Thoracic aorta (tissue), 2 donors: Measurements from ENCODE around the gene KDM4E. TPM values are rescaled to one million over a fixed set of nuclear protein-coding genes. Genes with fewer than 3 reads are reported as not detected.

Experiments
- ATAC-seq: fragments of 150-250 bp; one replicate; pipeline ENCODE4 v1.8.0; 2017; ENCODE audit warnings: low read depth; ENCODE audit not compliant: insufficient number of reproducible peaks, low FRiP score
- DNase-seq: peaks from one replicate; pipeline ENCODE4 v3.0.0-alpha.2; 2020; ENCODE audit warnings: low spot score
- H3K27ac ChIP-seq, 2 donors: fragments of 200-600 bp; sonication (generic); 1 replicate in 1 of 2; 2 replicates in 1 of 2; pipeline ENCODE4 v1.5.1; 2016; ENCODE audit warnings: mild to moderate bottlenecking in 2 of 2, moderate library complexity in 2 of 2
- H3K27me3 ChIP-seq: fragments of 200-600 bp; sonication (generic); replicated peaks from 2 replicates; pipeline ENCODE4 v1.6.0; 2016; ENCODE audit warnings: mild to moderate bottlenecking; ENCODE audit not compliant: insufficient read depth
- H3K36me3 ChIP-seq: fragments of 200-600 bp; sonication (generic); one replicate; pipeline ENCODE4 v1.5.1; 2016
- H3K4me1 ChIP-seq, 2 donors: fragments of 200-600 bp; sonication (generic); 1 replicate in 1 of 2; 2 replicates in 1 of 2; pipeline versions ENCODE4 v1.5.1 to v1.6.0; 2016; ENCODE audit warnings: low read depth in 2 of 2, mild to moderate bottlenecking in 1 of 2; ENCODE audit not compliant: control insufficient read depth in 1 of 2
- H3K4me3 ChIP-seq: fragments of 200-600 bp; sonication (generic); 2 replicates; pipeline ENCODE4 v1.5.1; 2016; ENCODE audit warnings: mild to moderate bottlenecking
- H3K9me3 ChIP-seq: fragments of 200-600 bp; sonication (generic); 2 replicates; pipeline ENCODE4 v1.5.1; 2016
- CTCF ChIP-seq: fragments of 200-600 bp; sonication (generic); IDR thresholded peaks from one replicate; pipeline ENCODE4 v1.5.1; 2019; ENCODE audit warnings: antibody characterized with exemption
- total RNA-seq, 2 donors: library from RNA; depleted of rRNA; stranded (reverse); fragments of >200 nt; gene quantifications; one replicate each; pipeline versions ENCODE4 v1.1.0 to v1.2.3, GENCODE V29; 2016

The KDM4E gene
- total RNA-seq, 2 donors from 2014 or later, result not detected

- Histone ChIP-seq H3K4me3 (peak overlapping the region; percentile 83), H3K9me3 (no peaks in the 10 kb centered on the region), H3K27ac (peak overlapping the region; percentile 97 to 99), H3K36me3 (no peaks in the 10 kb centered on the region), H3K4me1 (peaks cover 10 to 19% of the 10 kb centered on the region in 2 donors), H3K27me3 (no peaks in the 10 kb centered on the region)
- DNase-seq (peak; percentile 60), ATAC-seq (peak; percentile 91)
- TF ChIP-seq CTCF, result no peak
These were observed 43.5 kb downstream of the KDM4E start for GRCh38 chr11:95068549-95068948.

GRCh38 chr11:95070471-95070870, 45.4 kb downstream of the KDM4E start:
- H3K4me1 ChIP-seq, result peaks cover 21 to 34% of the 10 kb centered on the region in 2 donors
- no peak overlapping the region for H3K4me3 ChIP-seq
- no peaks in the 10 kb centered on the region for H3K9me3 ChIP-seq
- ATAC-seq (no peak), DNase-seq (no peak)
- TF ChIP-seq CTCF, result no peak
- no peak overlapping the region for H3K27ac ChIP-seq
- H3K36me3 ChIP-seq, result no peaks in the 10 kb centered on the region
- H3K27me3 ChIP-seq, result no peaks in the 10 kb centered on the region

GRCh38 chr11:95072948-95073347, 47.9 kb downstream of the KDM4E start:
- no peak overlapping the region for H3K27ac ChIP-seq
- H3K27me3 ChIP-seq, result no peaks in the 10 kb centered on the region
- DNase-seq (no peak), ATAC-seq (no peak)
- H3K36me3 ChIP-seq, result no peaks in the 10 kb centered on the region
- no peaks in the 10 kb centered on the region for H3K9me3 ChIP-seq
- no peak for TF ChIP-seq CTCF
- no peak overlapping the region for H3K4me3 ChIP-seq
- peaks cover 27 to 51% of the 10 kb centered on the region in 2 donors for H3K4me1 ChIP-seq

- Histone ChIP-seq H3K27ac (peak overlapping the region; percentile 16 to 33), H3K36me3 (no peaks in the 10 kb centered on the region), H3K4me1 (peaks cover 27 to 55% of the 10 kb centered on the region in 2 donors), H3K4me3 (no peak overlapping the region), H3K27me3 (no peaks in the 10 kb centered on the region), H3K9me3 (no peaks in the 10 kb centered on the region)
- DNase-seq (no peak), ATAC-seq (no peak)
- TF ChIP-seq CTCF, result no peak
These were observed 49.9 kb downstream of the KDM4E start for GRCh38 chr11:95074792-95075563.

- Histone ChIP-seq H3K36me3 (no peaks in the 10 kb centered on the region), H3K27ac (peak overlapping the region; percentile 33 to 37), H3K4me3 (no peak overlapping the region), H3K27me3 (no peaks in the 10 kb centered on the region), H3K4me1 (peaks cover 34 to 67% of the 10 kb centered on the region in 2 donors), H3K9me3 (no peaks in the 10 kb centered on the region)
- DNase-seq (no peak), ATAC-seq (peak; percentile 58)
- TF ChIP-seq CTCF, result no peak
These were observed 51.4 kb downstream of the KDM4E start for GRCh38 chr11:95076416-95076815.
